Endothelial cell of umbilical vein (primary cell): Measurements from ENCODE around the gene NBEA.

ENCODE experiments used
- MYC ChIP-seq: IDR thresholded peaks from one replicate; pipeline ENCODE4 v1.6.1; 2011; ENCODE audit warnings: mild to moderate bottlenecking, low read depth, low read length
- POLR2A ChIP-seq: IDR thresholded peaks from 2 replicates; pipeline ENCODE4 v1.6.1; 2012; ENCODE audit warnings: low read depth, mild to moderate bottlenecking, control low read depth, low read length
- TF ChIP-seq, protein P1 (sequence below), 2 donors: IDR thresholded peaks; 1 replicate in 1 of 2; 2 replicates in 1 of 2; pipeline ENCODE4 v1.5.1; 2011; ENCODE audit warnings: low read length in 2 of 2, mild to moderate bottlenecking in 2 of 2, moderate library complexity in 2 of 2, control low read depth in 1 of 2, inconsistent platforms in 1 of 2, low read depth in 1 of 2; ENCODE audit not compliant: insufficient read depth in 1 of 2; ENCODE audit errors: extremely low read depth in 1 of 2

DNA sequence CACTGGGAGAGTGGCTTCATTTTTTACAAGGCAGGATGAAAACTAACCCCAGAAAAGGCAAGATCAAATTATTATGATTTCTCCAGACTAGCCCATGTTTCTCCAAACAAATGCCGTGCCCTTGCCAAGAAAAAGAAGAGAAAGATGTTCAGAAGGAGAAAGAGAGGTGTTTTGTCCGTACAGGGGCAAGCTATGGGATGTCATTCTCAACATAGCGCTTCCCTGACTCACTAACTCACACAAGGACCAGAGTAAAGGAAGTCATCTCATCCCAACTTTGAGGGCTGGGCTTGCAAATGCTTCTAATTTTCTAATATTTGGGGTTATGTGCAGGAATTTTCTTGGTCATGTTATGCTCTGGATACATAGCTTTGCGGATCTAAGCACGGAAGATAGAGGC, 758.6 kb downstream of the NBEA start:
- TF ChIP-seq POLR2A, result no peak
- TF ChIP-seq MYC, result no peak
- TF ChIP-seq, protein P1, sequence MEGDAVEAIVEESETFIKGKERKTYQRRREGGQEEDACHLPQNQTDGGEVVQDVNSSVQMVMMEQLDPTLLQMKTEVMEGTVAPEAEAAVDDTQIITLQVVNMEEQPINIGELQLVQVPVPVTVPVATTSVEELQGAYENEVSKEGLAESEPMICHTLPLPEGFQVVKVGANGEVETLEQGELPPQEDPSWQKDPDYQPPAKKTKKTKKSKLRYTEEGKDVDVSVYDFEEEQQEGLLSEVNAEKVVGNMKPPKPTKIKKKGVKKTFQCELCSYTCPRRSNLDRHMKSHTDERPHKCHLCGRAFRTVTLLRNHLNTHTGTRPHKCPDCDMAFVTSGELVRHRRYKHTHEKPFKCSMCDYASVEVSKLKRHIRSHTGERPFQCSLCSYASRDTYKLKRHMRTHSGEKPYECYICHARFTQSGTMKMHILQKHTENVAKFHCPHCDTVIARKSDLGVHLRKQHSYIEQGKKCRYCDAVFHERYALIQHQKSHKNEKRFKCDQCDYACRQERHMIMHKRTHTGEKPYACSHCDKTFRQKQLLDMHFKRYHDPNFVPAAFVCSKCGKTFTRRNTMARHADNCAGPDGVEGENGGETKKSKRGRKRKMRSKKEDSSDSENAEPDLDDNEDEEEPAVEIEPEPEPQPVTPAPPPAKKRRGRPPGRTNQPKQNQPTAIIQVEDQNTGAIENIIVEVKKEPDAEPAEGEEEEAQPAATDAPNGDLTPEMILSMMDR (IDR thresholded peaks at IDR 0.05; ENCODE audit: extremely low read depth in 1 of 2, insufficient read depth in 1 of 2, low read depth in 1 of 2, low read length in 2 of 2), result no peak
